ENCODE data around the gene SPIN1. TPM values are rescaled to one million over a fixed set of nuclear protein-coding genes. Genes with fewer than 3 reads are reported as not detected.
A peak's percentile ranks its signal among the peaks of the same experiment; 100 is the strongest.
"Not testable (repeated sequence)": the region's sequence is repeated elsewhere in the genome, so short reads cannot be mapped to it uniquely, and the experiment has no call there.

The SPIN1 gene
- total RNA-seq, 1 experiment from 2014 or later: 123 TPM

- TF ChIP-seq CBFB (CRISPR knock-in tag; IDR thresholded peaks at IDR 0.05; ENCODE audit: low read depth): no peak
Observed at GRCh38 chr9:88342246-88342645, 46.0 kb upstream of the SPIN1 start (continued).

GRCh38 chr9:88344013-88344412, 44.2 kb upstream of the SPIN1 start:
- H3K4me1 Mint-ChIP-seq: peaks cover 18% of the 10 kb centered on the region
- H3K27me3 Mint-ChIP-seq (ENCODE audit: low read depth): no peaks in the 10 kb centered on the region; the same call in 1 of the 2 replicates
- ATAC-seq (no peak; the same call in 1 of the 2 replicates), DNase-seq (ENCODE audit: low spot score) (no peak)
- H3K27ac Mint-ChIP-seq: no peak overlapping the region
- no peak overlapping the region for H3K4me3 Mint-ChIP-seq
- no peaks in the 10 kb centered on the region for H3K9me3 Mint-ChIP-seq
- H3K36me3 Mint-ChIP-seq: no peaks in the 10 kb centered on the region
- ChIA-PET POLR2A (no interaction called here), CTCF (no interaction called here)
- TF ChIP-seq HMGA2 (CRISPR knock-in tag; IDR thresholded peaks at IDR 0.05): peak; percentile 82
- TF ChIP-seq IRF2 (CRISPR knock-in tag; IDR thresholded peaks at IDR 0.05; ENCODE audit: borderline replicate concordance, low read depth): no peak

DNA sequence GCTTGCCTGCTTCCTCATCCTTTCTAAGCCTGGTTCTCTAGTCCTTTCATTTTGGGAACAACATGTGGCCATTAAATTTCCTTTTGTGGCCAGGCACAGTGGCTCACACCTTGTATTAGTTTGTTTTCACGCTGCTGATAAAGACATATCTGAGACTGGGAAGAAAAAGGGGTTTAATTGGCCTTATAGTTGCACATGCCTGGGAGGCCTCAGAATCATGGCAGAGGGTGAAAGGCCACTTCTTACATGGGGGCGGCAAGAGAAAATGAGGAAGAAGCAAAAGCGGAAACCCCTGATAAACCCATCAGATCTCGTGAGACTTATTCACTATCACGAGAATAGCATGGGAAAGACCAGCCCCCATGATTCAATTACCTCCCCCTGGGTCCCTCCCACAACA, 37.9 kb upstream of the SPIN1 start:
- H3K27me3 Mint-ChIP-seq (ENCODE audit: low read depth); DNase-seq (ENCODE audit: low spot score); ATAC-seq; POLR2A ChIA-PET; H3K4me3 Mint-ChIP-seq; CTCF ChIA-PET; H3K27ac Mint-ChIP-seq; H3K36me3 Mint-ChIP-seq: not testable (repeated sequence)
- peaks cover 11% of the 10 kb centered on the region for H3K4me1 Mint-ChIP-seq
- peaks cover 13% of the 10 kb centered on the region for H3K9me3 Mint-ChIP-seq

DNA sequence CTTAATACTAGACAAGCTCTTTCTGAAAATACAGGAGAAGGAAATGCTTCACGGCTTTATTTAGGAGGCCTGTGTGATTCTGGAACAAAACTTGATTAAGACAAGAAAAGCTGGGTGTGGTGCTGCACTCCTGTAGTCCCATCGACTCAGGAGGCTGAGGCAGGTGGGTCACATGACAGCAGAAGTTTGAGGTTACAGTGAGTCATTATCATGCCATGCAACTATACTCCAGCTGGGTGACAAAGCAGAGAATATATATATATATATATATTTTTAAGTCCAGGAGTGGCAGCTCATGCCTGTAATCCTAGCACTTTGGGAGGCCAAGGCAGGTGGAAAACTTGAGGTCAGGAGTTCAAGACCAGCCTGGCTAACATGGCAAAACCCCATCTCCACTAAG, 33.1 kb upstream of the SPIN1 start:
- Mint-ChIP-seq H3K9me3 (peaks cover 16% of the 10 kb centered on the region), H3K4me1 (peaks cover 3% of the 10 kb centered on the region; the same call in 1 of the 2 replicates), H3K27me3 (ENCODE audit: low read depth) (no peaks in the 10 kb centered on the region), H3K27ac (no peak overlapping the region), H3K36me3 (peaks cover 9% of the 10 kb centered on the region; the same call in 1 of the 2 replicates), H3K4me3 (no peak overlapping the region)
- CTCF ChIA-PET: no interaction called here
- POLR2A ChIA-PET: no interaction called here
- no peak for DNase-seq (ENCODE audit: low spot score)
- no peak for ATAC-seq
- TF ChIP-seq, protein P1, sequence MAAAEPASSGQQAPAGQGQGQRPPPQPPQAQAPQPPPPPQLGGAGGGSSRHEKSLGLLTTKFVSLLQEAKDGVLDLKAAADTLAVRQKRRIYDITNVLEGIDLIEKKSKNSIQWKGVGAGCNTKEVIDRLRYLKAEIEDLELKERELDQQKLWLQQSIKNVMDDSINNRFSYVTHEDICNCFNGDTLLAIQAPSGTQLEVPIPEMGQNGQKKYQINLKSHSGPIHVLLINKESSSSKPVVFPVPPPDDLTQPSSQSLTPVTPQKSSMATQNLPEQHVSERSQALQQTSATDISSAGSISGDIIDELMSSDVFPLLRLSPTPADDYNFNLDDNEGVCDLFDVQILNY (CRISPR knock-in tag; IDR thresholded peaks at IDR 0.05): no peak
- TF ChIP-seq SP1 (CRISPR knock-in tag; conservative IDR thresholded peaks at IDR 0.05) (no peak), ZNF317 (CRISPR knock-in tag; IDR thresholded peaks at IDR 0.05; ENCODE audit: borderline replicate concordance, low read depth) (no peak), MXD4 (CRISPR knock-in tag; IDR thresholded peaks at IDR 0.05; ENCODE audit: borderline replicate concordance) (no peak), OVOL2 (CRISPR knock-in tag; IDR thresholded peaks at IDR 0.05; ENCODE audit: borderline replicate concordance) (no peak), ZNF532 (CRISPR knock-in tag; IDR thresholded peaks at IDR 0.05; ENCODE audit: borderline replicate concordance) (no peak), GABPB1 (CRISPR knock-in tag; IDR thresholded peaks at IDR 0.05) (no peak), ZNF671 (CRISPR knock-in tag; IDR thresholded peaks at IDR 0.05) (no peak), HMGA2 (CRISPR knock-in tag; IDR thresholded peaks at IDR 0.05) (no peak), ZNF423 (CRISPR knock-in tag; IDR thresholded peaks at IDR 0.05) (no peak), ZNF219 (CRISPR knock-in tag; IDR thresholded peaks at IDR 0.05; ENCODE audit: borderline replicate concordance) (no peak), TP53 (CRISPR knock-in tag; IDR thresholded peaks at IDR 0.05) (no peak), GTF2I (CRISPR knock-in tag; conservative IDR thresholded peaks at IDR 0.05) (no peak), ATF6 (CRISPR knock-in tag; IDR thresholded peaks at IDR 0.05) (no peak), TCF7 (CRISPR knock-in tag; IDR thresholded peaks at IDR 0.05; ENCODE audit: low read depth) (no peak)
- TF ChIP-seq, protein P2, sequence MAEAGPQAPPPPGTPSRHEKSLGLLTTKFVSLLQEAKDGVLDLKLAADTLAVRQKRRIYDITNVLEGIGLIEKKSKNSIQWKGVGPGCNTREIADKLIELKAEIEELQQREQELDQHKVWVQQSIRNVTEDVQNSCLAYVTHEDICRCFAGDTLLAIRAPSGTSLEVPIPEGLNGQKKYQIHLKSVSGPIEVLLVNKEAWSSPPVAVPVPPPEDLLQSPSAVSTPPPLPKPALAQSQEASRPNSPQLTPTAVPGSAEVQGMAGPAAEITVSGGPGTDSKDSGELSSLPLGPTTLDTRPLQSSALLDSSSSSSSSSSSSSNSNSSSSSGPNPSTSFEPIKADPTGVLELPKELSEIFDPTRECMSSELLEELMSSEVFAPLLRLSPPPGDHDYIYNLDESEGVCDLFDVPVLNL (CRISPR knock-in tag; IDR thresholded peaks at IDR 0.05; ENCODE audit: borderline replicate concordance, low read depth): no peak

Measured in WTC11 (cell line).